Activated CD8-positive, alpha-beta T cell treated with anti-CD3 and anti-CD28 coated beads for 36 hours (primary cell): Measurements from ENCODE around the gene SORBS2. TPM values are rescaled to one million over a fixed set of nuclear protein-coding genes. Genes with fewer than 3 reads are reported as not detected.

ENCODE experiments used
- ATAC-seq: fragments of 200-7000 bp; cut with Tn5 transposase; one replicate; pipeline ENCODE4 v1.10.0; 2021; ENCODE audit warnings: mild to moderate bottlenecking, moderate library complexity
- CTCF ChIA-PET: fragments of 350-600 bp; sonication (Branson Sonifier 250); formaldehyde crosslinking; loops from one replicate; lab custom pipeline; 2021; ENCODE audit warnings: antibody characterized with exemption; lab: Charles Lee
- POLR2A ChIA-PET: fragments of 350-600 bp; sonication (Branson Sonifier 250); formaldehyde crosslinking; loops from one replicate; lab custom pipeline; 2021; ENCODE audit warnings: antibody characterized with exemption; lab: Charles Lee
- DNase-seq: peaks from one replicate; pipeline ENCODE4 v3.0.0-alpha.2; 2020
- H3K27ac Mint-ChIP-seq: one replicate; pipeline ENCODE4 v1.8.0; 2021; ENCODE audit warnings: mild to moderate bottlenecking, mixed read lengths
- H3K27me3 Mint-ChIP-seq: one replicate; pipeline ENCODE4 v1.8.0; 2021; ENCODE audit warnings: mixed read lengths
- H3K36me3 Mint-ChIP-seq: one replicate; pipeline ENCODE4 v1.8.0; 2021; ENCODE audit warnings: low read depth, mixed read lengths
- H3K4me1 Mint-ChIP-seq: one replicate; pipeline ENCODE4 v1.8.0; 2021; ENCODE audit warnings: low read depth, mixed read lengths
- H3K4me3 Mint-ChIP-seq: one replicate; pipeline ENCODE4 v1.8.0; 2021; ENCODE audit warnings: mild to moderate bottlenecking, moderate library complexity, mixed read lengths
- H3K9me3 Mint-ChIP-seq: one replicate; pipeline ENCODE4 v1.8.0; 2021; ENCODE audit warnings: mixed read lengths
- CTCF ChIP-seq: fragments of 200-600 bp; IDR thresholded peaks from one replicate; pipeline ENCODE4 v1.8.0; 2022; ENCODE audit warnings: antibody characterized with exemption, mild to moderate bottlenecking
- intact Hi-C: fragments of 100-400 bp; cut with micrococcal nuclease; formaldehyde crosslinking; loops from one replicate; pipeline ENCODE4 v1.10.0; 2022
- total RNA-seq, 2 experiments: library from RNA; stranded (reverse); gene quantifications; one replicate each; pipeline ENCODE4 v1.2.3, GENCODE V29; 2021

The SORBS2 gene
- total RNA-seq, 2 experiments from 2014 or later = not detected

GRCh38 chr4:185821029-185821419, 9.0 kb upstream of the SORBS2 start:
- Mint-ChIP-seq H3K27ac (no peak overlapping the region), H3K9me3 (no peaks in the 10 kb centered on the region), H3K36me3 (no peaks in the 10 kb centered on the region), H3K4me1 (no peaks in the 10 kb centered on the region), H3K4me3 (no peak overlapping the region), H3K27me3 (peaks cover 1% of the 10 kb centered on the region)
- CTCF ChIA-PET = no interaction called here
- no peak for TF ChIP-seq CTCF
- intact Hi-C loops = no loop called here
- ATAC-seq (no peak), DNase-seq (no peak)
- POLR2A ChIA-PET = no interaction called here

GRCh38 chr4:185820146-185821028, 8.4 kb upstream of the SORBS2 start:
- no peak for ATAC-seq
- H3K36me3 Mint-ChIP-seq = no peaks in the 10 kb centered on the region
- TF ChIP-seq CTCF = no peak
- H3K27ac Mint-ChIP-seq = no peak overlapping the region
- no peaks in the 10 kb centered on the region for H3K9me3 Mint-ChIP-seq
- intact Hi-C loops = no loop called here
- ChIA-PET POLR2A (no interaction called here), CTCF (no interaction called here)
- no peaks in the 10 kb centered on the region for H3K4me1 Mint-ChIP-seq
- peaks cover 2% of the 10 kb centered on the region for H3K27me3 Mint-ChIP-seq
- DNase-seq = no peak
- H3K4me3 Mint-ChIP-seq = no peak overlapping the region

- H3K4me1 Mint-ChIP-seq = no peaks in the 10 kb centered on the region
- ChIA-PET CTCF (no interaction called here), POLR2A (no interaction called here)
- H3K4me3 Mint-ChIP-seq = no peak overlapping the region
- no peaks in the 10 kb centered on the region for H3K9me3 Mint-ChIP-seq
- no peaks in the 10 kb centered on the region for H3K36me3 Mint-ChIP-seq
- ATAC-seq (no peak), DNase-seq (no peak)
- H3K27ac Mint-ChIP-seq = no peak overlapping the region
- no peak for TF ChIP-seq CTCF
- intact Hi-C loops = no loop called here
- peaks cover 2% of the 10 kb centered on the region for H3K27me3 Mint-ChIP-seq
Measured at GRCh38 chr4:185819144-185819543, 7.2 kb upstream of the SORBS2 start.

- H3K4me1 Mint-ChIP-seq = no peaks in the 10 kb centered on the region
- no peaks in the 10 kb centered on the region for H3K9me3 Mint-ChIP-seq
- no peak overlapping the region for H3K27ac Mint-ChIP-seq
- no peaks in the 10 kb centered on the region for H3K36me3 Mint-ChIP-seq
- POLR2A ChIA-PET = no interaction called here
- CTCF ChIA-PET = no interaction called here
- no peak overlapping the region for H3K4me3 Mint-ChIP-seq
- peaks cover 7% of the 10 kb centered on the region for H3K27me3 Mint-ChIP-seq
- intact Hi-C loops = no loop called here
- ATAC-seq (no peak), DNase-seq (no peak)
- TF ChIP-seq CTCF = no peak
Measured at GRCh38 chr4:185817403-185817818, 5.4 kb upstream of the SORBS2 start.

GRCh38 chr4:185813133-185813532, 1.1 kb upstream of the SORBS2 start:
- Mint-ChIP-seq H3K9me3 (no peaks in the 10 kb centered on the region), H3K27me3 (peaks cover 8% of the 10 kb centered on the region), H3K27ac (no peak overlapping the region), H3K4me3 (no peak overlapping the region), H3K4me1 (peaks cover 2% of the 10 kb centered on the region), H3K36me3 (no peaks in the 10 kb centered on the region)
- ATAC-seq (no peak), DNase-seq (peak; percentile 2)
- intact Hi-C loops = no loop called here
- CTCF ChIA-PET = no interaction called here
- no peak for TF ChIP-seq CTCF
- POLR2A ChIA-PET = no interaction called here
